CD4-positive, alpha-beta T cell treated with Interleukin-15 for 4 hours (primary cell): ENCODE results near the gene COLQ.
"Not testable (repeated sequence)": the region's sequence is repeated elsewhere in the genome, so short reads cannot be mapped to it uniquely, and the experiment has no call there.

Source experiments
- DNase-seq: peaks from one replicate; pipeline ENCODE4 v3.0.0-alpha.2; 2020; ENCODE audit warnings: low spot score

Gene COLQ

DNA sequence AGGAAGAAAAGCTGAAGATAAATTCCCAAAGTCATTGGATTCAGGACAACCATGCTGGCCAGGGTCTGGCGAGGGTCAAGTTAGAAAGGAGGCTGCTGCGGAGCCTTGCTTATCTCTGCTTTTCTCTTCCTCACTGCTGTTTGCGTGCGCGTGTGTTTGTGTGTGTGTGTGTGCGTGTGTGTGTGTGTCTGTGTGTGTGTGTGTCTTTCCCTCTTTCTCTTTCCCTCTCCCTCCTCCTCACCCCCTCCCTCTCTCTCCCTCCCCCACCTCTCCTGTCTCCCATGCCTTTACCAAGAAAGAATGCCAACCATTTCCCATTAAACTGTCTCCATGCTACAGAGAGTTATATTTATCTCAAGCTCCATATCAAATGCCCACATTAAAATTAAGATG lies at the start of gene COLQ:
Gene COLQ, minus strand, starts transcription at position 134 of the 393 bp plus-strand sequence. Its CDS starts 81 bp downstream, at position 53.
- no peak for DNase-seq

DNA sequence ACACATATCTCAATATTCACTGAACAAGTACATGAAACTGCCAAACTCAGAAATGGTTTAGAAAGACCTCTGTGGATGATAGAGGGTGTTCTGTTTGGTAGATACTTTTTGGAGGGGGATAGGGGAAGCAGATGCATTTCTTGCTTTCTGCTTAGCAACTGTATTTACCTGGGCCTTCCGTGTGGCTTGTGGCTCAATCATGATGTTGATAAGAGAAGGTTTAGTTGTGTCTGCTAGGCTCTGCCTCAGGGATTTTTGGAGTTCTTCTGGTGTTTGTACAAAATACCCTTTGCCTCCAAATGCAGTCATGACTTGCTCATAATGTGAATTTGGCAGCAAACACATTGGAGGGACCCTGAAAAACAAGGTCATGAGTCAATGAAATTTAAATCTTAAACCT lies 41.7 kb upstream of the COLQ start:
- DNase-seq, result no peak

DNA sequence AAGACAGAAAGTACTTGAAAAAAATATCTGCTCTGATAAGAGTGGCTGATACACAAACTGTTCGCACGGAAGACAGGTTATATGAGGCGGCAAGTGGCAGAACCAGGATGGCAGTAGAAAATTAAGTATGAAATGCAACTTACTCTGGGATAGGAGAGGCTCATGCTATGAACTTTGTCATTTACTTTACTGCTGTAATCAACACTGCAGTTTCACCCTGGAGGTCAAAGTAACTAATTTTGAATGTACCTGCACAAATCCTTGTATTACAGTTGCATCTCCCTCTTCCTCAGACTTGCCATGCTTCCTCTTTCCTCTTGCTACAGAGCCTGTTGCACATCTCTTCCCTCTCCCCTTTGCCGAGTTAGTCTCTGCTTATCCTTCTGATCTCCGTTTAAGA lies 41.1 kb upstream of the COLQ start:
- no peak for DNase-seq

DNA sequence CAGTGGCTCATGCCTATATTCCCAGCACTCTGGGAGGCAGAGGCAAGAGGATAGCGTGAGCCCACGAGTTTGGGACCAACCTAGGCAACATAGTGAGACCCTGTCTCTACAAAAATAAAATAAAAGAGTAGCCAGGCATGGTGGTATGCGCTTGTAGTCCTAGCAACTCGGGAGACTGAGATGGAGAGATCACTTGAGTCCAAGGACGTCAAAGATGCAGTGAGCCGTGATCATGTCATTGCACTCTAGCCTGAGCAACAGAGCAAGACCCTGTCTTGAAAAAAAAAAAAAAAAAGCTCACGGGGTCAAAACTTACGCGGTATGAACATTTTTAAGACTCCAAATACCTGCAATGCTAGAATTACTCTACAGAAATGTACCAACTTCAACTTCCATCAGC lies 37.1 kb upstream of the COLQ start:
- DNase-seq, result no peak

DNA sequence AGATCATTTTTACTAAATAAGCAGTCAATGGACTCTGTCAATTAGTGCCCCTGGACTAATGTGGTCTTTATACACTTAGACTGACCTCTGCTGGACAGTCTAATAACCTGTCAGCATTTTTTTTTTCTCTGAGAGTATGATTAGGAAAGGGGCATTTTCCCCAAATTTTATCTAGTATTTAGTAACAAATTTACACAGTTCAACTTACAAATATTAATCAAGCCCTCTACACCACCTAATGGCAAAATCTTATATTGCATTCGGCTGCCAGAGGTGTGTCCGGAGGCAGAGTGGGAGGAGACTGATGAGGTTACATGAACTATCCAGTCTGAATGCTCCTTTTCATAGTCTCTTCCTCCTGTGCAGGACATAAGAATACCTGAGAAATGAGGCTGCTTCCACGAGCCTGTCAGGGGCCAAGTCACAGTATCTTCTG lies 36.0 kb upstream of the COLQ start:
- peak; percentile 85 for DNase-seq

DNA sequence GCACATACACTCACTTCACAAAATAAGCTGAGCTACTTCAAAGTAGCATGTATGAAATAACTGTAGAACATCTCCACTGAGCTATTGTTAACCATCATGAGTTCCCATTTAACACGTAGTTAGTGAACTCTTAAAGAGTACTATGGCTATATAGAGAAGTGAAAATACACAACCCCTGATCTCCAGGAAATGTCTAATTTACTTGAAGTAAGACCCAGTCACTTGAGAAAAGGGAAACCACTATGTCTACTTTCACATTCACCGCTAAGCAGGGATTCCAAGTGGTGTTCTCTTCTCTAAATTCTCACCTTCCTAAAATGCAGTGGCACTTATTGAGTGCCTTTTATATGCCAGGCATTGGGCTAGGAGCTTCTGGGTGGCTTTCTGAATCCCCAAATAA lies 35.0 kb upstream of the COLQ start:
- peak; percentile 35 for DNase-seq

DNA sequence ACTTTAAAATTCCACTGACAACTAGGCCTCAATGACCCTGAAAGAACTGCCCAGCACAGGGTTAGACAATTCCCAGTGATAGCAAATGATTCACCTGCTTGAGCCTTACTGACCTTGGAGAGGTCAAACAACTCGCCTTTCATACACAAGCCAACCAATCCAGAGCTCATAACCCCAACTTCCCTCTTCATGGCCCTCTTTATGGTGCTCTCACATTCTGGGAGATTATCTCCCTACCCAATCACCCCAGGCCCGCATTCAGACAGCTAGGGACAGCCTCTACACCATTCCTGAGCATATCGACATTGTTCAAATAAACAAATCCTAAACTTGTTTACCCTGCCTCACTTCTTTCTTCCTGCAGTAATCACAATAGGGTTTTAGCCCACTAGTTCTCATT lies 32.2 kb upstream of the COLQ start:
- DNase-seq, result no peak

DNA sequence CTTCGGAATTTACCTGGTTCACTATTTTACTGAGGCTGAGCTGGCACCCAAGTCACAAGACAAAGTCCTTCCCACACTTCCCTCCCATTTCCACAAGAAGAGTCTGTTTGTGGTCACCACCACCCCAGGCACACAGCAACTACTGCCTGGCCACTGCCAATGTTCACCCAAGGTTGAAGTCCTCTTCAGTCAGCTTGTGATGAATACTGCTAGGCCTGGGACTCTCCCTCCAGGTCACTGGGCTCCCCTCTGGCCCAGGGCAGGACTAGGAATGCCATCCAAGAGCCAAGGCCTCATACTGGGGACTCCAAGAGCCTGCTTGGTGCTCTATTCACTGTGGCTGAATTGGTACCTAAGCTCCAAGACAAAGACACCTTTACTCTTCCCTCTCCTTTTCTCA lies 30.4 kb upstream of the COLQ start:
- no peak for DNase-seq

DNA sequence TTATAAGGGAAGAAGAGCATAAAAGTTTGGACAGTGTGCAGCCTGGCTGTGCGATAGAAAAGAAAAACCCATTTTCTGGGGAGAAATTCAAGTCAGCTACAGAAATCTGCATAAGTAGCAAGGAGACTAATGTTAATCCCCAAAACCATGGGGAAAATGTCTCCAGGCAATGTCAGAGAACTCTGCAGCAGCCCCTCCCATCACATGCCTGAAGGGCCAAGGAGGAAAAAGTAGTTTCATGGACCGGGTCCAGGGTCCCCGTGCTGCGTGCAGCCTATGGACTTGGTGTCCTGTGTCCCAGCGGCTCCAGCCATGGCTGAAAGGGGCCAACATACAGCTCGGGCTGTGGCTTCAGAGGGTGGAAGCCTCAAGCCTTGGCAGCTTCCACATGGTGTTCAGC lies 28.3 kb upstream of the COLQ start:
- no peak for DNase-seq

DNA sequence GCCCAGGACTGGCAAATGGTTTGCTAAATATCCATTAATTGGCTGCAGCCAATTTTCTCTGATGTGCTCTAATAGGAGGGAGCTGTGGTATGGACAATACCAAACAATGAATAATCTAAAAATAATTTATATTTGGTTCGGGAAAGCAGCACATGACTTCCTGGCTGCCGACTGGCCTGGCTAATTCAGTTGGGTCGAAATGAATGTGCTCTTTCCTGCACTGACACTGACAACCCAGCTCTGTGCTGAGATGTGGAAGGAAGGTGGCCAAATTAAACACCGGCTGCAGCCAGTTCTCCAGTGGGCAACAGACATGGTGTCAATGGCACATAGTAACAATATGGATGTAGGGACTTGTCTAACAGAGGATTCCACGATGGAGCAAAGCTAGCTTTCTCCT lies 21.1 kb upstream of the COLQ start:
- no peak for DNase-seq

DNA sequence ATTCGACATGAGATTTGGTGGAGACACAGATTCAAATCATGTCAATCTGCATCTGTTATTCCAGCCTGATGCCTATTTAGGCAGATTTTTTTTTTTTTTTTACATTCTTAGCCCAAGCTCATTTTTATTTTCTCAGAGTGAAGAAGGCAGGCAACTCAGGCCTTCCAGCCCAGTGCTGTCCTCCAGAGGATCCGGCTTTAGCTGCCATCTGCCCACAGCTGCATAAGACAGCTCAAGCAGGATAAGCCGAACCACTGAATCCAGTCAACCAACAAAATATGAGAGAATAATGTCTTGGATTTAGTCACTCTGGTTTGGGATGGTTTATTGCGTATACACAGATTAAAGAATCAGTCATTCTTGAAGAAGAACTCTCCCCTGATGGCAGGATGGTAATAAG lies 19.9 kb upstream of the COLQ start:
- DNase-seq, result no peak

DNA sequence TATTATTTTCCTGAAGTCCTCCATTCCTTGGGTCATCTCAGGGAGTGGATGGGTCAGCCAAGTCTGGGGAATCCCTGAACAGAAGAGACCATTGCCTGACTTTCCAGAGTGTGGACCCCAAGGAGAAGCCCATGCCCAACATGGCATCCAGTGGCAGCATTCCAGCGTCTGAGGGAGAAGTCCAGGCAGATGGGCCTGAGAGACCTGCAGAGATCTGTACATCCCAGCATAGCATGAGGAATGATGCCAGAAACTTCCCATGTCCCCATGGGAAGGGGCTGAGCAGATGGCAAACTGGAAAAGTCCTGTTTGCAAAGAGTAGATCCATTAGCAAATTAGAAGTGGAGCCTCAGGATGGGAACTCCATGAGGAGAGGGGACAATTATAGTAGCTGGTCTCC lies 17.6 kb upstream of the COLQ start:
- no peak for DNase-seq

DNA sequence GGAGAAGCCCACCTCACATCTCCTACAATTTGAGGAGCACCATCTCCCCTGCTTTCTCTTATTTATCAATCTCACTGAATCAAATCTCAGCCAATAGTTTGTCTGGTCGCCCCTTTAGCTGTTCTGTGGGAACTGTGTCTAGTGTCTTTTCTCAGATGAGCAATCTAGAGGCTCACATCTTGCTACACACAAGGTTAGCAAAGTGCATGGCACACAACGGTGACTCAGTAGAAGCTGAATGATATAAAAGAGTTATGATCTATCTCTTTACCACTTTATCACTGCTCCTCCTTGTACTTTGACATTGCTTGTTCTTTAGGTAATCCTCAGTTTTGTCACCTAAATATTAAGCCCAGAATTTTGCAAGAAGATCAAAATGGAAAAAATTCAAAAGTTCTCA lies 16.8 kb upstream of the COLQ start:
- peak; percentile 28 for DNase-seq

DNA sequence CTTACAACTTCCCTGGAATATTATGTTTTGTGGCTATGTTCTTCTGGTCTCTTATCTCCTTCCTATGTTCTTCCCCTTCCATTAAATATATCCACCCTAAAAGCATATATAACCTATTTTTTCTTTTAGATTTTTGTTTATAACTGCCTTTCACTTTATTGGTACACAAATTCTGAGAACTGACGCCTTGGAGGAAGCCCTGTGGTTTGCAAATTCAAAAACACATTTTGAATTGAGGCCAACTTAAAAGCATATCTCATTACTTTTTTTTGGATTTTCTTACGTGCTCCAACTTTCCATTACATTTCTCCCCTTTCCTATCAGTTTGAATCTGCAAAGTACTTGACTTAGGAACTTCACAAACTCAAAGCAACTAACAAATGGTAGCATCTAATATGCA lies 15.3 kb upstream of the COLQ start:
- DNase-seq, result peak; percentile 55

DNA sequence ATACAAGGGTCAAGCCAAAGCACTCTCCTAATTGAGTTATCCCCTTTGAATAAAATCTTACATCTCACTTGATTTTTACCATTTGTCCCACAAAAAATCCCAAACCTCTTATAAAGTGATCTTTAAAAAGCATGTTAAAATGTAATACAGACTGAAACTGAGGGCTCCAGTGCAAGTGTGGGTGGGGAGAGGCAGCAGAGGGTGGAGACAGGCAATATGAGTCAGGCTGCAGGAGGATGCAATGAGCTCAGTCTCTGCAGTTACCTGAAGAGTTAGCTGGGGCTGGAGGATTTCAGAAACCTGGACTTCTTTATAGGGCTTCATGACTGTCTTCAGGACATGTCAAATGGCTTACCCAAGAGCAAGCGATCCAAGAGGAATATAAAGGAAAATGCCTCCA lies 14.2 kb upstream of the COLQ start:
- peak; percentile 64 for DNase-seq

DNA sequence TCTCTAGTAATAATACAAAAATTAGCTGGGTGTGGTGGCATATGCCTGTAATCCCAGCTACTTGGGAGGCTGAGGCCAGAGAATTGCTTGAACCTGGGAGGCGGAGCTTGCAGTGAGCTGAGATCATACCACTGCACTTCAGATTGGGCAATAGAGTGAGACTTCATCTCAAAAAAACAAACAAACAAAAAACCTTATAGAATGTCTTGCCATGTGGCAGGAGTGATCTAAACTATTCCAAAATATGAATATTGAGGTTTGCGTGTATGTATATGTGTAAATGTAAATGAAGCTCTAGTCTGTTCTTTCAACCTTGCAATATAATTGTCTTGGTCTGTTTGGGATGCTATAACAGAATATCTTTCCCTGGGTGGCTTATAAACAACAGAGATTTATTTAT lies 11.1 kb upstream of the COLQ start:
- not testable (repeated sequence) for DNase-seq

DNA sequence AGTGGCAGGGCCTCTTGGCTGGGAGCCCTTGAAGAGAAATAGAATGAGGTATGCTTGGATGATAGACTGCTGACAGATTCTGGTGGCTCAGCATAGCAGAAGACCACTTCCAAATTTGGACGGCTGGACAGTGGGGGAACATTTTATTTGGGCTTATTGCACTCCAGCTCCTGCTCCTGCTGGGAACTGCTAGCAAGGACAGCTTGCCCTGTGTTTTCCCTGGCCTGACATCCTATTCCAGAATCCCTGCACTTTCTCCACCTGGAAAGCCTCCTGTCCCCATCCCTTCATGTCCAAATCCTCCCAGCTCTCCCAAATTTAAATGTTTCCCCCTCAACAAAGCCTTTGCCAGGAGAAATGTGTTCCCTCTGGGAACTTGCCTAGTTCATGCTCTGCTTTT lies 9.8 kb upstream of the COLQ start:
- no peak for DNase-seq

DNA sequence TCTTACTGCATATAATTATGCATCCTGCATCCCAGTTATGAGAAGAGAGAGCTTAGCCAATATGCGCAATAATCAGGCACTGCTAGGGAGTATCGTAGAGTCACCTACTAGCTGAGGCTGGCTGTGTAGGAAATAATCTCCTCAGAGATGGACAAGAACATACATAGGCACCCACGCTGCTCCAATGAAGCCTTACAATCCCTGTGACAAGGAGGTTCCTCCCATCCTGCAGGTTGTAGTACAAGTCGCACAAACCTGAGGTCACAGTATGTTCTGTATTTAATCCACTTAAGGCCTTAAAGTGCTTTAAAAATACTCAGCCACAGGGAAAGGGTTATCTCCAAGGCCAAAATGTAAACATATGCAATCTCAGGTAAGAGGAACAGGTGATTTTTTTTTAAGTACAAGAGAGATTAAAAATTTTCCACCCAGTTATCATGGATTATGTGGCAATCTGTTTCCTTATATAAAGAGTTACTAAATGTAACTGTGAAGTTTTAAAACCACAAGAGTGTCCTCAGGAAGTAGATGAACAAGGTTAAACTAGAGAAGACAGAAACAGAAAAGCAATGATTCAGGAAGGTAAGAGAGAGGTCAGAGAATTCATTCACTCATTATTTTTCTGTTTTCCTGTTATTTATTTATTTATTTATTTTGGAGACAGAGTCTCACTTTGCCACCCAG lies 7.5 kb upstream of the COLQ start:
- DNase-seq, result no peak

DNA sequence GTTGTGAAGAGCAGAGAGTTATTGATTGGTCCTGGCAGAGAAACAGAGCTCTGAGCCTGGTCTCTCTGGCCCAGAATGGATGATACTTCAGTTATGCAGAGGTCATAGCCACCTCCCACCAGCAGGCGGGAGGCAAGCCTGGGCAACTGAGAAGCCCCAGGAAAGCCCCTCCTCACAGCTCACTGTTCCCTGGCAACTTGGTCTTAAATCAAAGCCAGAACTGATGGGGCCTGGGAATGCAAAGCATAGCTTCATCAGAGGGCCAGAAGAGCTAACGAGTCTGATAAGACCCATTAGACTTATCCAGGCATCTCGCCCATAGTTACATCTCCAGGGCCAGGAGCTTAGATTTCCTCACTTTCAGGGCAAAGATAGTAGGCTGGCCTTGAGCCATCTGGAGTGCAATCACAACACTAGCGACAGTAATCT lies 5.5 kb upstream of the COLQ start:
- no peak for DNase-seq

DNA sequence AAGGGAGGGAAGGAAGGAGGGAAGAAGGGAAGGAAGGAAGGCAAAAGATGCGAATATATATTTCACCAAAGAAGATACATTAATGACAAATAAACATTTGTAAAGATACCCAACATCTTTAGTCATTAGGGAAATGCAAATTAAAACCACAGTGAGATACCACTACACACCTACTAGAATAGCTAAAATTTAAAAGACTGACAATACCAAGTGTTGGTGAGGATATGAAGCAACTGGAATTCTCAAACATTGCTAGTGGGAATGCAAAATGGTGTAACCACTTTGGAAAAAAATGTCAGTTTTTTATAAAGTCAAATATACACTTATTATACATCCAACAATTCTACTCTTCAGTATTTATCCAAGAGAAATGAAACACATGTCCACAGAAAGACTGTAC lies 4.3 kb upstream of the COLQ start:
- no peak for DNase-seq

DNA sequence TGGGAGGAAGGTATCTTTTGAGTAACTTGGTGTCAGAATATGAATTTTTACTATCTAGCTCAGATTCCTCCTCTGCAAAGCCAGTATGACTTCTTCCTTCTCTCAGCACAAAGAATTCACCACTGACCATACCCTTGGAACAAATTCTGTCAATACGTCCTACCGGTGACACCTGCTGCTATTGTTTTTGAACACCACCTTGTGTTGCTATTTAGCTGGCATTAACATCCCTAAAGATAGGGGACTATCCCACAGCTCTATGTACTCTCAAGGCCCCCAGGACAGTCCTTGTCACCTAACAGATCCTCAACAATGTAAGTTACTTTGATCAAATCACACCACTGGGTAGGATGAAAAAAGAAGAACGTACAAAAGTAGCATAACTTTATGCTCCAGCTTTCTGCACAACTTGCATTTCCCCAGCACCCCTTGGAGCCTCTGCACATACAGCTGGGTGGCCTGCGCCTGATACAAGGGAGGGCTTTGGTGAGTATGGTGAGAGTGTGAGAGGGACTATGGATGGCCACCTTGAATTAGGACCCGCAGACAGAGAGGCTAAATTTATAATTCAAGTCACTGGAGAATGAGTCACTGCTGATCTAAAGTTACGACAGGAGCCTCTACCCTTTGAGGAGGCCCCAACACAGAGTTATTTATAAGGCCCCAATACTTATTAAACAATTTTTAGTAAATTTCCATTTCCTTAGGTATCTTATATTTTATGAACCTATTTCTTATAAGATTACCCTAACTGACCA lies 2.3 kb upstream of the COLQ start:
- no peak for DNase-seq

DNA sequence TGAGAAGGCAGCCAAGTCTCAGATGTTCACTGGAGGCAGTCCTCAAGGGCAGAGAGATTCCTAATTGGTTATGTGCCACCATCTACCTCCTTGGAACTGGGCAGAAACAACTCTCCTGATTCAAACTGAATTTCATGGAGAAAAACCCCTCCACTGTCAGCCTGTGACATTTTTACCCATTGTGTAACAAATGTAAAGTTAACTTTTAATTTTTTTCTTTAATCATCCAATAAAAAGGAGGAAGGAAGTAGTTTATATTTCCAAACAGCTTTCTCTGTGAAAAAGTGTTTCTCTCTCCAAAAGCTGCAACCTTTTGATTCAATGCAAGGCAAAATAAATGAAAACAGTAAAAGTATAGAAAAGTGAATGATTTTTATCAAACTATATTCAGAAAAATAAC lies 510 bp upstream of the COLQ start:
- no peak for DNase-seq

DNA sequence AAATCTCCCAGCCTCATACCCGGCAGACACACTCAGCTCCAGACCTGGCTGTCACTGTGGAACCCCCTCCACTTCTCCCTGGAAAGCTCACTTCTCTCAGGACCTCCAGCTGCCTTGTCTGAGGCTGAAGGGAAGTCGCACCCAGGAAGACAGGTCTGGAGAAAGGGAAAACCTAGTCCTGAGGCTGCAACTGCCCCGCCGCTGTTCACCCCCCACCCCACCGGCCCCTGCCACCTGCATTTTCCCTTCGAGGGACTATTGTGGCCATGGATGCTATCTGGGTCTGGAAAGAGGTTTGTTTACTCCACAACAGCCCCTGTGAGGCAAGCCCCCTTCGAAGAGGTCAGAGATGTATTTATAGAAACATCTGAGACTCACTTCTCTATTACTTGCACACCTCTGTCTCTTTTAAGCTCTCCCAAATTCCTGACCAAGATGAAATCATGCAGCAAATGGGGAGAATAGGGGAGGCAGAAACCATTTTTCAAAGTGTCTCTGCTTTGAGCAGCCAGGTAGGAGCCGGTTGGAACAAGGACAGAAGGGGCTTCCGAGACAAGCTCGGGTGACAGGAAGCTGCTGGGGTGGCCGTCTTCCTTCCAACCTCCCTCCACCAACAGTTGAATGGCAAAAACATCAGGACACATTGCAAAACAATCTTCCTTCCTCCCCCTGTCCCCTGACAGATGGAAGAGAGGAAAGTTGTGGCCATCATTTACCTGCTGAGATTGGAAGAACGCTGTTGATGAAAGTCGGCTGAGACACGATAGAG lies 518 bp downstream of the COLQ start:
- DNase-seq, result no peak
